ENCODE measurements around the gene SCARB1.

- TF ChIP-seq ZNF8 (CRISPR knock-in tag; IDR thresholded peaks at IDR 0.05): no peak
- no peak for TF ChIP-seq CREB5 (CRISPR knock-in tag; IDR thresholded peaks at IDR 0.05; ENCODE audit: low read depth)
- TF ChIP-seq PATZ1 (CRISPR knock-in tag; IDR thresholded peaks at IDR 0.05; ENCODE audit: borderline replicate concordance): no peak
- no peak for TF ChIP-seq RARB (CRISPR knock-in tag; IDR thresholded peaks at IDR 0.05)
- no peak for TF ChIP-seq CSDC2 (CRISPR knock-in tag; IDR thresholded peaks at IDR 0.05)
- no peak for TF ChIP-seq CSRNP3 (CRISPR knock-in tag; IDR thresholded peaks at IDR 0.05)
- TF ChIP-seq ARNTL (CRISPR knock-in tag; IDR thresholded peaks at IDR 0.05; ENCODE audit: borderline replicate concordance, low read depth): no peak
Observed at GRCh38 chr12:124746649-124747425, 116.8 kb downstream of the SCARB1 start.
